Rectal smooth muscle tissue (tissue), 1 donor: ENCODE results near the gene SLC12A9.
A peak's percentile ranks its signal among the peaks of the same experiment; 100 is the strongest.

Source experiments
- H3K27ac ChIP-seq: one replicate; pipeline ENCODE4 v1.7.0; 2013; ENCODE audit warnings: low read depth, low read length, inconsistent platforms
- H3K27me3 ChIP-seq: one replicate; pipeline ENCODE4 v1.7.0; 2013; ENCODE audit warnings: low read length; ENCODE audit not compliant: control insufficient read depth, insufficient read depth
- H3K36me3 ChIP-seq: one replicate; pipeline ENCODE4 v1.7.0; 2013; ENCODE audit warnings: low read length; ENCODE audit not compliant: control insufficient read depth, insufficient read depth
- H3K4me1 ChIP-seq: one replicate; pipeline ENCODE4 v1.7.0; 2013; ENCODE audit warnings: low read length; ENCODE audit not compliant: control insufficient read depth, insufficient read depth
- H3K4me3 ChIP-seq: one replicate; pipeline ENCODE4 v1.7.0; 2013; ENCODE audit warnings: low read length
- H3K9ac ChIP-seq: one replicate; pipeline ENCODE4 v1.7.0; 2013; ENCODE audit warnings: low read length

The SLC12A9 gene

GRCh38 chr7:100856871-100857282 is 4.4 kb downstream of the SLC12A9 start:
- Histone ChIP-seq H3K4me1 (peaks cover 5% of the 10 kb centered on the region), H3K4me3 (no peak overlapping the region), H3K27me3 (no peaks in the 10 kb centered on the region), H3K9ac (no peak overlapping the region), H3K36me3 (peaks cover 18% of the 10 kb centered on the region), H3K27ac (no peak overlapping the region)

- H3K4me3 ChIP-seq, result no peak overlapping the region
- H3K4me1 ChIP-seq, result no peaks in the 10 kb centered on the region
- no peak overlapping the region for H3K27ac ChIP-seq
- H3K9ac ChIP-seq, result no peak overlapping the region
- peaks cover 23% of the 10 kb centered on the region for H3K36me3 ChIP-seq
- H3K27me3 ChIP-seq, result no peaks in the 10 kb centered on the region
These were observed 7.3 kb downstream of the SLC12A9 start for GRCh38 chr7:100859856-100860255.

- no peak overlapping the region for H3K4me3 ChIP-seq
- no peak overlapping the region for H3K9ac ChIP-seq
- H3K4me1 ChIP-seq, result peaks cover 2% of the 10 kb centered on the region
- peaks cover 20% of the 10 kb centered on the region for H3K36me3 ChIP-seq
- H3K27ac ChIP-seq, result no peak overlapping the region
- H3K27me3 ChIP-seq, result no peaks in the 10 kb centered on the region
These were observed 8.4 kb downstream of the SLC12A9 start for GRCh38 chr7:100860702-100861615.

- Histone ChIP-seq H3K4me3 (no peak overlapping the region), H3K4me1 (peaks cover 4% of the 10 kb centered on the region), H3K36me3 (peaks cover 20% of the 10 kb centered on the region), H3K9ac (no peak overlapping the region), H3K27ac (no peak overlapping the region), H3K27me3 (no peaks in the 10 kb centered on the region)
These were observed 9.1 kb downstream of the SLC12A9 start for GRCh38 chr7:100861616-100861985.

- Histone ChIP-seq H3K4me3 (no peak overlapping the region), H3K27ac (no peak overlapping the region), H3K36me3 (peaks cover 20% of the 10 kb centered on the region), H3K9ac (no peak overlapping the region), H3K27me3 (no peaks in the 10 kb centered on the region), H3K4me1 (peaks cover 10% of the 10 kb centered on the region)
These were observed 11.0 kb downstream of the SLC12A9 start for GRCh38 chr7:100863406-100863950.

GRCh38 chr7:100864263-100864845 is 11.8 kb downstream of the SLC12A9 start:
- Histone ChIP-seq H3K27ac (no peak overlapping the region), H3K9ac (no peak overlapping the region), H3K4me3 (no peak overlapping the region), H3K4me1 (peaks cover 14% of the 10 kb centered on the region), H3K27me3 (no peaks in the 10 kb centered on the region), H3K36me3 (peaks cover 20% of the 10 kb centered on the region)

- H3K4me3 ChIP-seq, result peak overlapping the region; percentile 79
- H3K27ac ChIP-seq, result peak overlapping the region; percentile 97
- H3K27me3 ChIP-seq, result no peaks in the 10 kb centered on the region
- H3K9ac ChIP-seq, result no peak overlapping the region
- H3K4me1 ChIP-seq, result peaks cover 14% of the 10 kb centered on the region
- H3K36me3 ChIP-seq, result peaks cover 13% of the 10 kb centered on the region
These were observed 12.9 kb downstream of the SLC12A9 start for GRCh38 chr7:100865372-100865911.

- Histone ChIP-seq H3K36me3 (peaks cover 8% of the 10 kb centered on the region), H3K27ac (peak overlapping the region; percentile 97), H3K4me1 (peaks cover 14% of the 10 kb centered on the region), H3K9ac (peak overlapping the region; percentile 76), H3K4me3 (peak overlapping the region; percentile 79), H3K27me3 (no peaks in the 10 kb centered on the region)
These were observed 13.6 kb downstream of the SLC12A9 start for GRCh38 chr7:100865938-100866728.

GRCh38 chr7:100866729-100867039 is 14.2 kb downstream of the SLC12A9 start:
- H3K27ac ChIP-seq, result peak overlapping the region; percentile 97
- peaks cover 14% of the 10 kb centered on the region for H3K4me1 ChIP-seq
- H3K9ac ChIP-seq, result peak overlapping the region; percentile 76
- peaks cover 11% of the 10 kb centered on the region for H3K36me3 ChIP-seq
- H3K4me3 ChIP-seq, result peak overlapping the region; percentile 79
- H3K27me3 ChIP-seq, result no peaks in the 10 kb centered on the region

GRCh38 chr7:100867040-100867775 is 14.7 kb downstream of the SLC12A9 start, which contains the start of gene TRIP6:
Gene TRIP6 (plus strand): TSS chr7:100867387. CDS start chr7:100867498, 111 bp downstream.
- Histone ChIP-seq H3K36me3 (peaks cover 12% of the 10 kb centered on the region), H3K9ac (peak within 1 kb of the TSS; percentile 76), H3K4me1 (peaks cover 14% of the 10 kb centered on the region), H3K27me3 (no peaks in the 10 kb centered on the region), H3K4me3 (peak within 1 kb of the TSS; percentile 79), H3K27ac (peak within 1 kb of the TSS; percentile 97)

- Histone ChIP-seq H3K36me3 (peaks cover 12% of the 10 kb centered on the region), H3K27ac (peak overlapping the region; percentile 97), H3K4me1 (peaks cover 14% of the 10 kb centered on the region), H3K4me3 (peak overlapping the region; percentile 79), H3K27me3 (no peaks in the 10 kb centered on the region), H3K9ac (peak overlapping the region; percentile 76)
These were observed 15.4 kb downstream of the SLC12A9 start for GRCh38 chr7:100867776-100868485.
